ENCODE results near the gene TANK.
"Not testable (repeated sequence)": the region's sequence is repeated elsewhere in the genome, so short reads cannot be mapped to it uniquely, and the experiment has no call there.

The TANK gene

DNA sequence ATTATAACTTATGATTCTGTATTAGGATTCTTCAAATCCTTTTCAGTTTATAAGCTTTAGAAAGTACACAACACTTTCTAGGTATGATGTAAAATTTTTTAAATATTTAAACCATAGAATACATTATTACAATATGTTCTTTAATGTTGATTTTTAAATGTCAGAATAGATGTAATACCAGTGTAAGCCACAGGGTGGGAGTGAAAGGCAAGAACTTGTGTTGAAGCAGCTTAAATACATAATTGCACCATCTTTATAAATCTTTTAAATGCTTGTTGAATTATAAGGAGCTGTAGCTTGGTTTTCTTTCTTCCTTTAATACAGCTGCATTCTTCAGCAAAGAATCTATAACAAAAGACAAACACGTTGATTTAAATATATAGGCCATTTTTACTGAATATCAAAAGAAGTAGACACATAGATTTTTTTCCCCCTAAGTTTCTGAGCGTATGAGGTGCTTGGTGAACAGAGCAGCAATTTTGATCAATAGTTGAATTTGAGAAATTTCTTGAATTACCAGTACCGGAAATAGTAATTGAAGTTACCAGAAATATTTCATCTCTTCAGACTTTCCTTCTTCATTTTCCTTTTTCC, 63.0 kb downstream of the TANK start:
- in situ Hi-C loops (cut with MboI; ENCODE audit: low sequenced_read_pairs), result no loop called here

DNA sequence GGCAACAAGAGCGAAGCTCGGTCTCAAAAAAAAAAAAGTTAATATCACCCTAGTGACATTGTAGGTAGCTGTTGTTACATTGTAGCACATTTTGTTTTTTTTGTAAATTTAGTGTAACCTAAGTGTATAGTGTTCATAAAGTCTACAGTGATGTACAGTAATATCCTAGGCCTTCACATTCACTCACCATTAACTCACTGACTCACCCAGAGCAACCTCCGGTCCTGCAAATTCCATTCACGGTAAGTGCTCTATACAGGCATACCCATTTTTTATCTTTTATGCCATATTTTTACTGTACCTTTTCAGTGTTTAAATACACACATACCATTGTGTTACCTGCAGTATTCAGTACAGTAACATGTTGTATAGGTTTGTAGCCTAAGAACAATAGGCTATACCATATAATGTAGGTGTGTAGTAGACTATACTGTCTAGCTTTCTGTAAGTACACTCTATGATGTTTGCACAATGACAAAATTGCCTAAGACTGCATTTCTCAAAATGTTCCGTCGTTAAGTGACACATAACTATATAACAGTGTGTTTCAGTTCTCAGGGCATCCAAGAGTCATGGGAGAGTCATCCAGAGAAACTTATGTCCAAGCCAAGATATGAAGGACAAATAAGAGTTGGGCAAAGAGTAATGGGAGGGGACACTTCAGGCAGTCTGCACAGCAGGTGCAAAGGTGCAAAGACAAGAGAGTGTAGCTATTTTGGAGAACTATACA, 68.4 kb downstream of the TANK start:
- in situ Hi-C loops (cut with MboI; ENCODE audit: low sequenced_read_pairs), result no loop called here

DNA sequence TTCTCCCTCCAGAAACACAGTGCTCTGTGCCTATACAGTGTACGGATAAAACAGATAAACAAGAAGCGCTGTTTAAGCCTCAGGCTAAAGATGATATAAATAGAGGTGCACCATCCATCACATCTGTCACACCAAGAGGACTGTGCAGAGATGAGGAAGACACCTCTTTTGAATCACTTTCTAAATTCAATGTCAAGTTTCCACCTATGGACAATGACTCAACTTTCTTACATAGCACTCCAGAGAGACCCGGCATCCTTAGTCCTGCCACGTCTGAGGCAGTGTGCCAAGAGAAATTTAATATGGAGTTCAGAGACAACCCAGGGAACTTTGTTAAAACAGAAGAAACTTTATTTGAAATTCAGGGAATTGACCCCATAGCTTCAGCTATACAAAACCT, 70.7 kb downstream of the TANK start:
- in situ Hi-C loops (cut with MboI; ENCODE audit: low sequenced_read_pairs), result no loop called here

DNA sequence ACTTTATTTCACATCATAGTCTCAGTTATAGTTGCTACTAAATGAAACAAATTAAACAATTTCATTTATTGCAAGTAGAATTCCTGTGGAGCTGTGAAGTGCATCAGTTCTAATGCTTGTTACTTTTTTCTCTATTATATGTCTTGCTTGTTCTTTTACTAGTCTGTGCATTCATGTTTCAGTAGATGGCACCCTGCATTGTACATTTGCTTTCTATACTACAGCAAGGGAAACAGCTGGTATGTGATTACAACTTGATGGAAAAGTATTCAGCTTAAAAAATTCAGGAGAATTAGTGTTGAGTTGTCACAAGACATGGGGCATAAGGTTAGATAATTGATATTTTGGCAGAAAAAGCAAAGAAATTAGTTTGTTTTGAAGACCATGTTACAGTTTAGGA, 72.3 kb downstream of the TANK start:
- in situ Hi-C loops (cut with MboI; ENCODE audit: low sequenced_read_pairs), result no loop called here

DNA sequence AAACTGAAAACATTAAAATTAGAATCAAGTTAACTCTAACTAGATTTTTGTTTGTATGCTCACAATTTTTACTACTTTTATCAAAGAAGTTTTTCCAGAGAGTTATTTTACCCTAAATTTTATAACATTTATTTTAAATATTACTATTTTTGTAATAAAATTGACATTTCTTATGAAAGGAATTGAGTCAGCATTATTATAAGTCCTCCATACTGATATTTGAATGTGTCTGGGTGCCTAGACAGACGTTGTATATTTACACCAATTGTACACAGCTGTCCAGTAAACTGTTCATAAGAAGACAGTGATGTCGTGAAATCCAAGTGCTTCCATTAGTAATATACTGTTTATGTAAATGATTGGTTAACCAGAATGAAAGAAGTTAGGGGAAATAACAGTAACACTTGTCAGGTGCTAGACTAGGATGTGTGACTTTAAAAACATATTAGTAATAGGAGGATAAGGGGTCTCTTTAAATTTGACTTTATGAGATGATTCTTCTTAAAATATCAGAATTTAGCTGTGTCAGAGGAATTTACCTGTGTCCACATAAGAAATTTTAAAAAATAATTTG, 73.7 kb downstream of the TANK start:
- in situ Hi-C loops (cut with MboI; ENCODE audit: low sequenced_read_pairs), result no loop called here

DNA sequence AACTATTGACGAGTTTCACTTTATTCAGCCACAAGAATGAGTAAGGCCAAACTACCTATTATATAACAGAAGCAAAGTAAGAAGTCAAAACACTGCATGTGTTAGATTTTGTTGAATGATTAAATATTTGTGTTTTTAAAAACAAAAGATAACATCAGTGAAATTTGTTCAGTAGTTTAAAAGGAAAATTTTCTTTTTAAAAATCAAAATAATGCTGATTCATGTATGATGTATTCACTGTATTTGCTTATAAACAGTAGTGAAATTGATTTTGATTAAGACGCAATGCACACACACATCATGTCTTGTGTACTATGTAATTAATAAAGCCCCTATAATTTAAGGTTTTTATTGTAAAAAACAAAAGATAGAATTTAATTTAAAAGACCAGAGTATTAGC, 74.4 kb downstream of the TANK start:
- in situ Hi-C loops (cut with MboI; ENCODE audit: low sequenced_read_pairs), result no loop called here

DNA sequence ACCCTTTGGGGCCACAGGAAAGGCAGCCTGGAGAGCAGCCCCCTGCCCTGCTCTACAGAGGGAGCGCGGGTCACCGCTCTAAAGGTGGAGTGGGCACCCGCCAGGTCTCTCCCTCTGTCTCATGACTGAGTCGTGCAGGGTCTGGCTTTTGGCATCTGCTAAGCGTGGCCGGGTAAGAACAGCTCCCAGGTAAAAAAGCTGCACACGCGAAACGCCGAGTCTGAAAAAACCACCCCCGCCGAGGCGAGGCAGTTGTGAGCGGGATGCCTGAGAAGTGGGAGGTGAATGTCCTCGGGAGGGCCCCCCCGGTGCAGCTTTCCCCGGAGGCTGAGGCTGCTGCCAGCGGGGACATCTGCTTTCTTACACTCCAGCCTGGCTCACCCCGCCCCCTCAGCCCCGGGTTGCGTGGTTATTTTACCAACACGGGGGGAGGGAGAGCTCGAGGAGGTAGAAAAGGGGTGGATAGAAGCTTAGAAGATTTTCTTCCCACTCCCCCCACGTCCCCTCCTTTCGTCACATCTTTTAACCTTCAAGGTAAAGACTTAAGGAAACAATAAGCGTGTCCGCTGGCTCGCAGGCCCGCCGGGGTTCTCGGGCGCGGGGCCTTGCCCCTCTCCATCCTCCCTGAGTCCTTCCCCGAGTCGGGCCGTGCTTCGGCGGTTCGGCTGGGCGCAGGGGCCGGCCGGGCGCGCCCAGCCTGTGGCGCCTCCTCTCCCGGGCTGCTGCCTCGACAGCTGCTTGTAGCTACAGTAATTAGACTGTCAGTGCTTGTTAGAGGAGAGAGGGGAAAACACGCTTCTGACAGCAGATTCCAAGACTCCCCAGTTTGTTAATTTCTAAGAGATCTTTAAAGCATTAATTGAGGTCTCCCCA, 77.4 kb downstream of the TANK start:
- in situ Hi-C loops (cut with MboI; ENCODE audit: low sequenced_read_pairs), result no loop called here

DNA sequence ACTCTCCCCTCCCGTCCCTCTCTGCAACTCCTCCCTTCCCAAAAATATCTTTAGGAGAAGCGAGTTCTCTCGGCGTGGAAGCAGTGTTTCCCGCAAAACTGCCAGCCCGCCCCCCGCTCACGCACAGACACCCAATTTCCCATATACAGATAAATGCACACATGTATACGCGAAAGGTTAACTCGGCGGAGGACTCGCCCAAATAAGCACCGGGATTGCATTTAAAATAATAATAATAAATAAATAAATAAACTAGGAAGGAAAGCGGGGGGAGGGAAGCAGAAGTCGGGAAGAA, 78.0 kb downstream of the TANK start:
- in situ Hi-C loops (cut with MboI; ENCODE audit: low sequenced_read_pairs), result no loop called here

DNA sequence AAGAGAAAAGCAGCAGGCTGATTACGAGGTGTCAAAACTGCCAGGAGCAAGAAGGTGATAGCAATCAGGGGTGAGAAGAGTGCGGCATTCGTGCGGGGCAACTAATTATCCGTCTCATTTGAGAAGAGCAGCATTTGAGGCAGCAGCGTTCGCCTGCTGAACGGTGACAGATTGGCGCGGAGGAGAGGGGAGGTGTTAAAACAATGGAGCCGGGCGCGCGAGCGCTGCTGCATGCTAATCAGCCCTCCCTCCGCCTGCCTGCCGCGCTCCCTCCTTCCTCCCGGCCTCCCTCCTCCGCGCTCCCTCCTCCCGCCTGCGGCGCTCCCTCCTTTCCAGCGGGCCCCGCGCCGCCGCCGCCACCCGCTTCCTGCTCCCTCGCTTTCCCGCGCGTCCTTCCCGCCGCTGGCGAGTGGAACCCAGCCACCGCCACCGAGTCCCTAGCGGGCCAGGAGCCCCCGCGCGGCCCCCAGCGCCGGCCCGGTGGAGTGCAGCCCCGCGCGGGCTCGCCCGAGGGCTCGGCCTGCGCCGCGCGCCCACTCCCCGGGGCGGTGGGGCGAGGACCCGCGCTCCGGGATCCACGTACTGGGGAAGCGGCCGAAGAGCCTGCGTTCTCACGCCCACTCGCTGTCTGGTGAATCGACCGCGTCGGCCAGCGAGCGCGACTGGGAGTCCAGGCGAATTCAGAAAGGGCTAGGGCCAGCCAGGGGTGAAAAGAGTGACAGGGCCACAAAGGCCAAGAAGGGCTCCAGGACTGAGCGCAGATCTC, 78.5 kb downstream of the TANK start:
- in situ Hi-C loops (cut with MboI; ENCODE audit: low sequenced_read_pairs), result no loop called here

DNA sequence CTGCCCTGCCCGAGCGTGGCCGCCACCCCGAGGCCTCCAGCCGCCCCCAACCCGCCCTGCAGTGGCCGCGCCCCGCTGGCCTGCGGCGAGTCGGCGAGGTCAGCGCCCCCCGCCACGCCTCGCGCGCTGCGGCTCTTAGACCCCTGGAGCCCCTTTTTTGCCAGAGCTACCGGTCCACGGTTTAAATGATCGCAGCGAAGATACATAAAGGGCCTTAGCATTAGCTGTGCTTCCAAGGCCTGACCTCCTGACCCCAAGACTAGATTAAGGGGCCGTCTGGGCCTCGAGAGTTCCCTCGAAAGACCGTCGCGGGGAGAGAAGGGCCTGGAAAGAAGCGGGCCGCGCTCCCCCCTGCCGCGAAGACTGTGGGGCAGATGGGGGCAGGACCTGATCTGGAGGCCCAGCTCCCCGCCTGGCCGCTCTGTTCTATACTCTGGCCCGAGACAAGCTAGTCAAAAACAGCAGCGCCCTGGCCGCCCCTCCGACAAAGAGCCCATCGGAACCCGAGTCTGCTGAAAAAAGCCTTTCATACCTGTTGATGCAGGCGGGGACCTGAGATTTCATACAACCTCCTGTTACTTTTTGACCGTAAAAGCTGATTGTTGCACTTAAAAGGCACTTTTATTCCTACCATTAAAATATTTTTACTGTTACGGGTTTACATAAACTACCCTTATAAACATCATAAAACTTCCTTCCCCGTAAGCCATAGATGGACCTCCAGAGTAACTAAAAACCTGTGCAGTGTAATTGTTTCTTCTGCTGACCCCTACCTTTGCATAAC, 79.3 kb downstream of the TANK start:
- in situ Hi-C loops (cut with MboI; ENCODE audit: low sequenced_read_pairs), result no loop called here

DNA sequence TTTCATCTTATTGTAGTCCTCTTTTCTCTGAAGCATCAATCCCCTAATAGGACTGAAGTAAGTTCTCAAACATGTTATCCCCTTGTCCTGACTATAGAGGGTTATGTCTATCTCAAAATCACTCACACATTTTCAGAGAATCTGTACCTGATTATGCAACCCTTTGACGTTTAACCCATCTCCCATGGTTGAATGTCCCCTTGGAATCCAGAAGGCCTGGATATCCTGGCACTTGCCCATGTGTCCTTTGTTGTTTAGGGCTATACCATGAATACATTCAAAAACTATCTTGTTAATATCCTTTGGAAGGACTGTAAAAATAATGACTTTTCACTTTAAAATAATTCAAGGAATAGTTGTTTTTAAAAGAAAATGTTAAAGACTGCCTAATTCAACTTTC, 81.7 kb downstream of the TANK start:
- in situ Hi-C loops (cut with MboI; ENCODE audit: low sequenced_read_pairs), result no loop called here

DNA sequence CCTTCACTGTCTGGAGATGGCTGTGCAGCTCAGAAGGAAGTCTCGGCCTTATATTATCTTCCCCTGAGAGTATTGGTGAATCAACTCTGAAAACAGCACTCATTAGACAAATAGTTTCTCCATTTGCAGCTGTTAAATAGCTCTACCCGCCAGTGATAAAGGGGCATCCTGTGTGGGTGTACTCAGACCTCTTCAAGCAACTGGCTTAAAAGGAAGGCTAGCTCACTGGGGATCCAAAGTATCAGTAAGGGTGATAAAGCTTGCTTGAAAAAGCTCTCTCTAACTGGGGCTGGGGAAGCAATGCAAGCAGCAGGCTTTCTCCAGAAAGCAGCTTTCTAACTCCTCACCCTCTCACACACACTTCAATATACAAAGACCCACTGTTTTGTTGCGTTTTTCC, 83.1 kb downstream of the TANK start:
- in situ Hi-C loops (cut with MboI; ENCODE audit: low sequenced_read_pairs), result no loop called here

DNA sequence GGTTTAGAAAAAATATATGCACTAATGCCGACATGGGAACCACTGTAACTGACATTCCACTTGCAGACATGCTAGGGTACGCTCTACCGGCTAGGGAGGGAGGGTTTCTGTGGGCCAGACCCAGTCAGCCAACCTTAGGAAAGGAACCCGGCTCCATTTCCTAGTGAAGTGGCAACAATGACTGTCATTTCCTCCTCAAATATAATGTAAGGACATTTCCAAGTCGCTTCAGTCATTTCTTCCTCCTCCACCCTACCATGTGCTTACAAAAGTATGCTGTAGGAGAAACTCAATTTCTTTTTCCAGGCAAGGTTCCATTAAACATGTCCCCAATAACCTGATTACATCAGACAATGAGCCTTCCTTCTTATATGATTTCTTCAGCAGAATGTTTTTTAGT, 83.7 kb downstream of the TANK start:
- in situ Hi-C loops (cut with MboI; ENCODE audit: low sequenced_read_pairs), result no loop called here

DNA sequence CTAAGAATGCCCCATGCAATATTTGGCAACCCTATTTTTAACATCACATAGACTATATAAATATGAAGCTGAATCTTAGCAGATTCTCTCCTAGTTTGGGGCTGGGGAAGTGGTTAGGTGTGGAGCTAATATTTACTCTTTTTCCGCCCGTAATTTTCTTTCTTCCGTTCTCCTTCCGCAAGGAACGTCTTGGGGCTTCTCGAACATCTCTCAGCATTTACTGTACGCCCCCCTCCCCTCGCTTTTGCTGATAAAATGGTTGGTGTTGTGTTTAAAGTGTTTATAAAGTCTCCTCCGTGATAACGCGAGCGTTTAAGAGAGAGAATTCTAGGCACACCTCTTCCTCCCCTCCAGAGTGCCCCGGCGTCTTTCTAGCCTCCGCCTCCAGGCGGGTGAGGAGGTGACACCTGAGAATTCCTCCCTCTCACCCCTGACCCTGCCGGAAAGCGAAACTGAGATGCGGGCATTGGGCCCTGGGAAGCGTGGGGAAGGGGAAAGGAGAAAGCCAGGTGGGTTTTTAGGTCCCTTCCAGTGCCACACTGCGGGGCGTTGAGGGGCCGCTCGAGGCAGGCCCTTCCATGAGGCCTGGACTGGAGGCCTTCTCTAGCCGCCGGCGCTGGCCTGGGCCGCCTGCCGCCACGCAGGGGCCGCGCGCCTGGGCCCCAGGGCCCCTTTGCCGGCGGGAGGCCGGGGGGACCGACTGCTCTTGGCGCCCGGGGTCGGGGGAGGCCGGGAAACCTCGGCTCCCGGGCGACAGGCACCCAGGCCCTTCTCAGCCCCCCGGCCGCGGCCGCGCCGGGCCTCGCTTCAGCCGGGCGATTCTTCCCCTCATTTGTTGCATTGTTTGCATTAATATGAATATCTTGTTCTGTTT, 84.4 kb downstream of the TANK start:
- in situ Hi-C loops (cut with MboI; ENCODE audit: low sequenced_read_pairs), result not testable (repeated sequence)

DNA sequence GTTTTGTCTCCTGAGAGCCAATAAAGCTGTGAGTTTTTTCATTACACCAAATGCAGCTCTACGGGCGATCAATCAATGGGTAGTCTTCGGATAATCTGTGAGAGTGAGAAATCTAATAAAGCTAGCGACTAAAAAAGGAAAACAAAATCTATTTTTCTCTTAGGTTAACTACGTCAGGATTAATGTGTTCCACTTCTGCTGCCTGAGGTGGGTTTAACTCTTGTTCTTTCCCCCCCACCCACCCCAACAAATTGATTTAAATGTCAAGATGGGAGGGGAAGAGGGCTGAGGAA, 85.0 kb downstream of the TANK start:
- in situ Hi-C loops (cut with MboI; ENCODE audit: low sequenced_read_pairs), result no loop called here

DNA sequence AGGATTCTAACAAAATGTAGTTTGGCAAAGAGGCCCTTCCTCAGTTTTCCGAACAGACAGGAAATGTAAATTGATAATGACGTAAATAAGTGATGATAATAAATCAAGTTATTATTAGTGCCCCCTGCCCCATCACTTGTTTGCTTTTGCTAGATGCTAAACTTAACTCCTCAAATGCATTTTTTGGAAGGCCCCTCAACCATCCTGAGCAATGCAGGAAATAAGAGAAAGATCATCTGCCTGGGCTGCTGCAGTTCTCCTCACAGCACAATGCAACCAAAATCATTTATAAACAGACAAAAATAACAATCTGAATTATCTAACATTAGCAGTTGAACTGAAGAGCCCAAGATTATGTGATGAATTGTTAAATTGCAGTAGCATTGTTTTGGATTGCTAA, 85.4 kb downstream of the TANK start:
- in situ Hi-C loops (cut with MboI; ENCODE audit: low sequenced_read_pairs), result no loop called here

DNA sequence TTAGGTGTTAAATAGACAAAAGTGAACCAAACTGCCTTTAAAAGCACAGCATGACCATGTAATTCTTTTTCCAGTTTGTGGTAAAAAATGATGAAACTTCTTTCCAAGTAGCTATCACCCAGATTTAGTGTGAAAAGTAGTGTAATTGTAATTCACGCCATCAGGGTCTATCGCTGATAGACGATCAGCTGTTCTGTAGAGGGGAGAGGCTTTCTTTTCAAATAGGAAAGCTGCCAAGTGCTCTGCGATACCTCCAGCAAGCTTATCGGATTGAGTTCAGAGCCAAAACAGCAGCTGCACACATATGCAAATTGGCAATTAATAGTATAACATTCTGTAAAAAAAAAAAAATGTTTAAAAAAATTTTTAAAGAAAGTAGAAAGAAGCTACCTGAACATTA, 86.1 kb downstream of the TANK start:
- in situ Hi-C loops (cut with MboI; ENCODE audit: low sequenced_read_pairs), result no loop called here

DNA sequence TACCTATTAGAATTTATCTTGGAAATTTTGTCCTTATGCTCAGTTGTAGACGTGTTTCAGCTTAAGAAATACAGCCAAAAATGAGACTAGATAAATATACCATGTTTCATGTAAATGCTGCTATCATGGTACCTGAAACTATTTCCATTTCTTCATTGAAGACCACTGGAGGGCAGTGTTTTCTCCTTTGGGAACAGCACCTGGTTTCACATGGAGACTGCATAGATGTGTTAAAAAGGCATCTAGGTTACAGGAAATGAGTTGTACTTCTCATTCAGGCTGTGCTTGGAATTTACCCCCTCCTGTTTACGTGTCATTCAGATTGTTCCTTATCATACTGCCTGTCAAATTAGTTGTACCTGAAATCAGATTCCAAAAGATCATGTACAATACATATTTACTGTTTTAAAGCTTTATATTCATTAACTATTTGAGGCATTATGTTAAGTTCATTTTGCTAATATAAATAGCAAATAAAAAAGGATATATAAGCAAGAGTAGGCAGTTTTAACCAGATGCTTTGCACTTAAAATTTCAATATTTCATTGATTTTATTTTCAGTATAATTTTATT, 90.7 kb downstream of the TANK start:
- in situ Hi-C loops (cut with MboI; ENCODE audit: low sequenced_read_pairs), result no loop called here
